Bronchial epithelial cell (primary cell): ENCODE results near the gene PIAS4. TPM values are rescaled to one million over a fixed set of nuclear protein-coding genes. Genes with fewer than 3 reads are reported as not detected.

ENCODE experiments used
- DNase-seq: peaks from one replicate; pipeline ENCODE4 v3.0.0-alpha.2; 2010; ENCODE audit warnings: low read depth
- FAIRE-seq: peaks from 2 replicates; lab custom pipeline; 2011; peaks lifted over from hg19 to GRCh38; lab: Jason Lieb, UNC
- H3K27me3 ChIP-seq: 2 replicates; pipeline ENCODE4 v1.5.1; 2011; ENCODE audit warnings: low read length; ENCODE audit not compliant: control insufficient read depth, insufficient read depth
- H3K36me3 ChIP-seq: 2 replicates; pipeline ENCODE4 v1.5.1; 2011; ENCODE audit warnings: low read length; ENCODE audit not compliant: control insufficient read depth, insufficient read depth
- H3K4me3 ChIP-seq: 2 replicates; pipeline ENCODE4 v1.5.1; 2011; ENCODE audit warnings: mild to moderate bottlenecking, low read depth, low read length, control low read depth
- CTCF ChIP-seq: IDR thresholded peaks from 2 replicates; pipeline ENCODE4 v1.5.1; 2011; ENCODE audit warnings: mild to moderate bottlenecking, moderate library complexity, low read length, control low read depth, inconsistent platforms; ENCODE audit not compliant: insufficient read depth, severe bottlenecking
- total RNA-seq: library from RNA; depleted of rRNA; stranded (reverse); fragments of >200 nt; gene quantifications from 2 replicates; pipeline ENCODE4 v1.2.1, GENCODE V29; 2014

PIAS4 gene
- total RNA-seq, 1 donor from 2014 or later: 10.0 TPM

- H3K36me3 ChIP-seq: peaks cover 20% of the 10 kb centered on the region
- H3K4me3 ChIP-seq: no peak overlapping the region
- H3K27me3 ChIP-seq: no peaks in the 10 kb centered on the region
- FAIRE-seq: no peak
- no peak for TF ChIP-seq CTCF
- no peak for DNase-seq
Observed at GRCh38 chr19:4027146-4027545, 19.6 kb downstream of the PIAS4 start.

- H3K4me3 ChIP-seq: no peak overlapping the region
- TF ChIP-seq CTCF: no peak
- H3K36me3 ChIP-seq: peaks cover 21% of the 10 kb centered on the region
- H3K27me3 ChIP-seq: no peaks in the 10 kb centered on the region
- DNase-seq (no peak), FAIRE-seq (no peak)
Observed at GRCh38 chr19:4028334-4029246, 21.1 kb downstream of the PIAS4 start.

- FAIRE-seq (no peak), DNase-seq (no peak)
- Histone ChIP-seq H3K27me3 (no peaks in the 10 kb centered on the region), H3K4me3 (no peak overlapping the region), H3K36me3 (peaks cover 18% of the 10 kb centered on the region)
- TF ChIP-seq CTCF: no peak
Observed at GRCh38 chr19:4029247-4029614, 21.7 kb downstream of the PIAS4 start.

- peaks cover 13% of the 10 kb centered on the region for H3K36me3 ChIP-seq
- no peak overlapping the region for H3K4me3 ChIP-seq
- FAIRE-seq (no peak), DNase-seq (no peak)
- no peaks in the 10 kb centered on the region for H3K27me3 ChIP-seq
- TF ChIP-seq CTCF: no peak
Observed at GRCh38 chr19:4030552-4030951, 23.0 kb downstream of the PIAS4 start.

- H3K27me3 ChIP-seq: no peaks in the 10 kb centered on the region
- TF ChIP-seq CTCF: no peak
- DNase-seq (no peak), FAIRE-seq (no peak)
- H3K36me3 ChIP-seq: peaks cover 13% of the 10 kb centered on the region
- no peak overlapping the region for H3K4me3 ChIP-seq
Observed at GRCh38 chr19:4030981-4031380, 23.4 kb downstream of the PIAS4 start.

- no peak for FAIRE-seq
- peaks cover 13% of the 10 kb centered on the region for H3K36me3 ChIP-seq
Observed at GRCh38 chr19:4031420-4031819, 23.9 kb downstream of the PIAS4 start.

More at GRCh38 chr19:4031420-4031819, 23.9 kb downstream of the PIAS4 start:
- TF ChIP-seq CTCF: no peak
- DNase-seq: no peak
- Histone ChIP-seq H3K4me3 (no peak overlapping the region), H3K27me3 (no peaks in the 10 kb centered on the region)
